SKM-1 (cell line): ENCODE measurements around the gene TOX3.

Source experiments
- DNase-seq: peaks from one replicate; lab custom pipeline; 2025; ENCODE audit not compliant: unreplicated experiment; lab: John Stamatoyannopoulos, UW

Gene TOX3

DNA sequence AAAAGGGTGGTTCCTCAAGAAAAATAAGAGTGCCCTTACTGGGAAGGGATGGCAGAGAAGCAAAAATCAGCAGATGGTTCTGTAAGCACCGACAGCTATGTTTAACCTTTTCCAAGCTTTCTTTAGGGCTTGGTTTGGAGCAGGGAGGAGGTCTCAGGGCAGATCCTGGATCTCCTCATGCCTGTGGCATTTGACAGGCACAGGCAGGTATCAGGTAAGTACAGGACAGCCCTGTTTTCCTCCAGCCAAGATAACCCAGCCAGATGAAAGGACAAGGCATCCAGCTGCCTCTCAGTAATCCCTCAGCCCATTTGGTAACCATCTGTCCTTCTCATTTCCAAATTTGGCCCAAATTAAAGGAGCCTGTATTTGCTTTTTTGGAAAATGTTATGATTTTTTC is 141.5 kb downstream of the TOX3 start:
- DNase-seq: no peak

DNA sequence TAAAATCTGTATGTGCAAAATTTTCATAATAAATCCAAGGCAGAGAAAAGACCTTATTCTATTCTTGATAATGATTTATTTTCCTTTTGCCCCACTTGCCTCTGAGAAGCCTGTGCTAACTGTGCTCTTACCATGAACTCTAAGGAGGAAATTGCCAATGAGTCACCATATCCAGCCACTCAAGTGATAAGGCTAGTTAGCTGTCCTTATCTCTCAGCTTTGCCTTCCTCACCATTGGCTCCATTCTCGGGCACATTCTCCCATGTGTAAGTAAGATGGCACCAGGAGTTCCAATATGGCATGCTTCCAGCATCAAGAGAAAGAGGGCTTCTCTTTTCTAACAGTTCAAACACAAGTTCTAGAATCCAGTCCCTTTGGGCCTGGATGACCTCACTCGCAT is 142.4 kb downstream of the TOX3 start:
- no peak for DNase-seq

DNA sequence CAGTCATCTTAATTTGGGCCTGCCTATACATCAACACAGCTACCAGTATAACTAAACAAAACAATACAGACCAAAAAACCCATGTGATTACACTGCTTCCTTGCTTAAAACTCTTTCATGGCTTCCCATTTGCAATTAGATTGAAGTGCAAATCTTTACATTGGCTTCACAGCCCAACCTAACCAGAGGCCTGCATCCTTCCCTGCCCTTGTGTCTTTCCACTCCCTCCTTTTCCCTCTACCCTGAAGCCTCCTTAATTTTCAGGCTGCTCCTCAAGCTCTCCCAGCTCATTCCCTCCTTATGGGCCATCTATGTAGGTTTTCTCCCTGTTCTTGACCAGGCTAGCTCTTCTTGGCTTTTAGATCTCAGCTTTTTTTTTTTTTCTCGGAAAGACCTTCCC is 147.8 kb downstream of the TOX3 start:
- DNase-seq: no peak

DNA sequence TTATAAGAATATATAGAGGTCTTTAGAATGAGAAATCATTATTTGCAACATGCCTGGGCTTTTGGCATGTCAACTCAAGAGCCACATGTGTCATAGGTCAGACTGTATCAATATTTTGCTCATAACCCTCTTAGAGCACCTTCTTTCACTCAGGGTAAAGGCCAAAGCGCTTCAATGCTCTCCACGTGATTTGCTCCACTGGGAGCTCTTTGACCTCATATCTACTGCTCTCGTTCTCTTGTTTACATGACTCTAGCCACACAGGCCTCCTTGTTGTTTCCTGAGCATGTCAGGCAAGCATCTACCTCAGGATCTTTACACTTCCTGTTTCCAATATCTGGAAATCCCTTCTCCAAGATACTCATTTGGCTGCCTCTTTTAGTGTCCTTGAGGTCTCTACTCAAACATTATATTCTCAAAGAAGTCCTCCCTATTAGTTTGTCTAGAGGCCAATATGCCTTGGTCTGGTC is 148.4 kb downstream of the TOX3 start:
- no peak for DNase-seq

DNA sequence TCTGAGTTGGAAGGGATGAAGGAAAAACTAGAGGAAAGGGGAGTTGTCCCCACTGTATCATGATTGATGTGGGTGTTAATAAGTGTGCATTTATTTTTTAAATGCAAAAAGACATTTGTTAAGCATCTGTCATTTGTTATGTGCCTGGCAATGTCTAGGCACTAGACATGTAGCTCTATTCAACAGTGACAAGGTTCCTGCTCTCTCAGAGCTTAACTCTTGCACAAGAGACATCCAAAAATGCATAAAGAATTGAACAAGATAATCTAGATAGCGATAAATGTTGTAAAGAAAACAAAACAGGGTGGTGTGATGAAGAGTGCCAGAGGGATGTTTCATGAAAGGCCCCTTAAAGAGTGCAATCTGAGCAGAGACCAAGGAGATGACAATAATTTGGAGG is 148.9 kb downstream of the TOX3 start:
- DNase-seq: no peak

DNA sequence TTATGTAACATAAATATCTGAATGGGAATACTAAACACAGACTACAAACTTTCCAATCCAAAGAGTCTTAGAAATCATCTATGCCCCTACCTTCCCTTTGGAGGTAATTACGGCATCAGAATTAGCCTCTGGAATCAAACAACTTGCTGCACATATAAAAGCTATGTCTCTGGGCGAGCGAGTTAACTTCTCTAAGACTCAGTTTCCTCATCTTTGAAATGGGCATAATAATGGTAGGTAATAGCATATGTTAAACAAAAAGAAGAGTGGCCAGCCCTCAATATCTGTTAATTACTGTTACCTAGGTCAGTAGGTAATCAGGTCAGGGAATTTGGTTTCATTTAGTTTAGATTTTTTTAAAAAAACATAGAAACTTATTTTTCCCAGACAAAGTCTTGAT is 153.5 kb downstream of the TOX3 start:
- DNase-seq: no peak

DNA sequence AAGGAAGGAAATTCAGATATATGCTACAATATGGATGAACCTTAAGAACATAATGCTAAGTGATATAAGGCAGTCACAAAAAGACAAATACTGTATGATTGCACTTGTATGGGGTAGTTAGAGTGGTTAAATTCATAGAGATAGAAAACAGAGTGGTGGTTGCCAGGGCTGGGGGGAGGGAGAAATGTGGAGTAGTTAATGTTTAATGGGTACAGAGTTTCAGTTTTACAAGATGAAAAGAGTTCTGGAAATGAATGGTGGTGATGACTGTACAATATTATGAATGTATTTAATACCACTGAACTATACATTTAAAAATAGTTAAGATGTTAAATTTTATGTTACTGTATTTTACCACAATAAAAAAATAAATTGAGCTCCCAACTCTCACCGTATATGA is 157.9 kb downstream of the TOX3 start:
- no peak for DNase-seq
